K562 (cell line): ENCODE data around the gene COMTD1. TPM values are rescaled to one million over a fixed set of nuclear protein-coding genes. Genes with fewer than 3 reads are reported as not detected.

Experiments used
- CGGBP1 ChIP-seq: fragments of 250-450 bp; sonication (Bioruptor Pico); IDR thresholded peaks from 2 replicates; pipeline ENCODE4 v1.9.0; 2021; ENCODE audit warnings: mild to moderate bottlenecking
- E2F3 ChIP-seq: fragments of 250-450 bp; sonication (Bioruptor Pico); IDR thresholded peaks from 2 replicates; pipeline ENCODE4 v1.4.0; 2020; ENCODE audit warnings: mild to moderate bottlenecking
- FOXO4 ChIP-seq: fragments of 450-650 bp; formaldehyde crosslinking; IDR thresholded peaks from 2 replicates; pipeline ENCODE4 v1.4.0; 2020; ENCODE audit warnings: mild to moderate bottlenecking, moderate library complexity
- HNRNPL ChIP-seq: fragments of 200-400 bp; formaldehyde crosslinking; IDR thresholded peaks from 2 replicates; pipeline ENCODE4 v1.6.1; 2017; ENCODE audit warnings: low read depth, mild to moderate bottlenecking, low read length
- KLF6 ChIP-seq: fragments of 250-450 bp; sonication (Bioruptor Pico); IDR thresholded peaks from 2 replicates; pipeline ENCODE4 v1.4.0; 2020; ENCODE audit warnings: mild to moderate bottlenecking, moderate library complexity, borderline replicate concordance
- MTA2 ChIP-seq: fragments of 450-650 bp; IDR thresholded peaks from 2 replicates; pipeline ENCODE4 v1.6.1; 2016; ENCODE audit warnings: low read depth
- NFE2L1 ChIP-seq: fragments of 450-650 bp; IDR thresholded peaks from 2 replicates; pipeline ENCODE4 v1.6.1; 2016; ENCODE audit warnings: missing genetic modification characterization, low read depth, mild to moderate bottlenecking, missing compliant biosample characterization, moderate library complexity, borderline replicate concordance
- NUFIP1 ChIP-seq: fragments of 450-650 bp; IDR thresholded peaks from 2 replicates; pipeline ENCODE4 v1.6.1; 2018; ENCODE audit not compliant: partially characterized antibody
- PATZ1 ChIP-seq: fragments of 250-450 bp; sonication (Bioruptor Pico); IDR thresholded peaks from 2 replicates; pipeline ENCODE4 v1.5.0; 2020; ENCODE audit warnings: mild to moderate bottlenecking, borderline replicate concordance
- PHTF2 ChIP-seq: fragments of 250-450 bp; sonication (Bioruptor Pico); IDR thresholded peaks from 2 replicates; pipeline ENCODE4 v1.5.0; 2021; ENCODE audit warnings: mild to moderate bottlenecking
- SIX5 ChIP-seq, 2 experiments: IDR thresholded peaks; 2 replicates each; pipeline ENCODE4 v1.6.1; 2011; ENCODE audit warnings: low read length in 2 of 2, borderline replicate concordance in 1 of 2, low read depth in 1 of 2, mild to moderate bottlenecking in 1 of 2, moderate library complexity in 1 of 2; ENCODE audit not compliant: insufficient read depth in 1 of 2
- SRSF1 ChIP-seq: fragments of 200-400 bp; formaldehyde crosslinking; IDR thresholded peaks from 2 replicates; pipeline ENCODE4 v1.6.1; 2017; ENCODE audit warnings: mild to moderate bottlenecking, low read depth, low read length, moderate library complexity
- ZBTB33 ChIP-seq: sonication (generic); formaldehyde crosslinking; IDR thresholded peaks from 2 replicates; pipeline ENCODE4 v1.8.1; 2023; ENCODE audit warnings: mild to moderate bottlenecking, missing genetic modification reagents
- ZBTB7A ChIP-seq: IDR thresholded peaks from 2 replicates; pipeline ENCODE4 v1.6.1; 2011; ENCODE audit warnings: low read depth, mild to moderate bottlenecking, low read length, moderate library complexity, borderline replicate concordance; ENCODE audit not compliant: control insufficient read depth
- ZNF175 ChIP-seq: fragments of 200-800 bp; sonication (Bioruptor generic); IDR thresholded peaks from 2 replicates; pipeline ENCODE4 v1.6.1; 2016; ENCODE audit warnings: low read depth, mild to moderate bottlenecking, missing genetic modification characterization, missing compliant biosample characterization
- ZNF444 ChIP-seq: fragments of 250-450 bp; sonication (Bioruptor Pico); IDR thresholded peaks from 2 replicates; pipeline ENCODE4 v1.4.0; 2020; ENCODE audit warnings: mild to moderate bottlenecking, moderate library complexity
- ZNF707 ChIP-seq: fragments of 250-450 bp; sonication (Bioruptor Pico); conservative IDR thresholded peaks from 2 replicates; pipeline ENCODE4 v1.8.0; 2022; ENCODE audit warnings: inconsistent platforms, mild to moderate bottlenecking, moderate library complexity
- ZNF740 ChIP-seq, 3 experiments: fragments of 200-800 bp in 1 of 3; sonication (Bioruptor generic) in 1 of 3; sonication (generic) in 1 of 3; formaldehyde crosslinking in 1 of 3; IDR thresholded peaks; 2 replicates each; pipeline versions ENCODE4 v1.6.1 to v1.8.0; 2016 to 2022; ENCODE audit warnings: mild to moderate bottlenecking in 2 of 3, missing compliant biosample characterization in 2 of 3, missing genetic modification characterization in 2 of 3, missing genetic modification reagents in 1 of 3
- ZNF830 ChIP-seq: fragments of 250-450 bp; sonication (Bioruptor Pico); IDR thresholded peaks from 2 replicates; pipeline ENCODE4 v1.5.0; 2021; ENCODE audit warnings: mild to moderate bottlenecking
- polyA plus RNA-seq, 8 experiments: library from polyadenylated mRNA; depleted of rRNA in 4 of 8; stranded (reverse) in 5 of 8; unstranded in 3 of 8; fragments of >200 nt; fragmentation: Nextera tagmentation in 2 of 8; fragmentation: Illumina TruSeq in 1 of 8; extraction: Ambion mirVana in 2 of 8; extraction: Trizol in 1 of 8; gene quantifications; 2 replicates each; pipeline versions ENCODE4 v1.2.1 to v1.2.3, GENCODE V29; 2011 to 2014; ENCODE audit warnings: inconsistent platforms in 1 of 8, missing spikeins in 1 of 8
- total RNA-seq, 7 experiments: library from RNA; depleted of rRNA in 6 of 7; stranded (reverse); fragments of >200 nt in 6 of 7; fragmentation: Illumina TruSeq in 2 of 7; extraction: Trizol in 2 of 7; gene quantifications; 2 replicates each; pipeline versions ENCODE4 v1.2.1 to v1.2.3, GENCODE V29; 2011 to 2021; ENCODE audit warnings: low replicate concordance in 1 of 7

COMTD1 gene
- total and polyA plus RNA-seq, 9 of the 15 experiments (the other 6 are each of a cell fraction or from before 2014, with no cell fraction given): 0.41 to 112 (median 13.7) TPM

- TF ChIP-seq PATZ1 (CRISPR knock-in tag): no peak
- TF ChIP-seq FOXO4 (CRISPR knock-in tag): peak; percentile 88; the same call in 1 of the 2 replicates
- TF ChIP-seq ZBTB33 (CRISPR knock-in tag): peak; percentile 58; the same call in 1 of the 2 replicates
- no peak for TF ChIP-seq ZBTB7A
- peak; percentile 95 for TF ChIP-seq E2F3 (CRISPR knock-in tag)
- no peak for TF ChIP-seq SRSF1
- peak; percentile 59; the same call in 1 of the 2 replicates for TF ChIP-seq ZNF707
- TF ChIP-seq ZNF830 (CRISPR knock-in tag): 0 out of 2 replicates have a peak, but pooled peaks have one; percentile 53
- peak; percentile 93 for TF ChIP-seq NUFIP1
- no peak for TF ChIP-seq HNRNPL
- TF ChIP-seq PHTF2 (CRISPR knock-in tag): 0 out of 2 replicates have a peak, but pooled peaks have one; percentile 78
- 0 out of 2 replicates have a peak, but pooled peaks have one; percentile 54 for TF ChIP-seq NFE2L1 (tag)
- peak; percentile 94 for TF ChIP-seq ZNF175 (CRISPR knock-in tag)
- no peak for TF ChIP-seq SIX5 (IDR thresholded peaks at IDR 0.05; ENCODE audit: borderline replicate concordance in 1 of 2, insufficient read depth in 1 of 2, low read depth in 1 of 2, low read length in 2 of 2)
- TF ChIP-seq CGGBP1 (CRISPR knock-in tag): no peak
- peak; percentile 96 for TF ChIP-seq KLF6
- TF ChIP-seq MTA2: 0 out of 2 replicates have a peak, but pooled peaks have one; percentile 12
- TF ChIP-seq ZNF444 (CRISPR knock-in tag): peak; percentile 89
- no peak for TF ChIP-seq ZNF740 (CRISPR knock-in tag; IDR thresholded peaks at IDR 0.05)
- TF ChIP-seq ZNF740 (tag; IDR thresholded peaks at IDR 0.05): peak in 1 of 2 experiments; percentile 88; a peak in 2 of 4 replicates
Observed at GRCh38 chr10:75209086-75209920, 26.5 kb downstream of the COMTD1 start (continued).
